ENCODE results near the gene ZNF718.
"Not testable (repeated sequence)": the region's sequence is repeated elsewhere in the genome, so short reads cannot be mapped to it uniquely, and the experiment has no call there.

- TF ChIP-seq, protein P1, sequence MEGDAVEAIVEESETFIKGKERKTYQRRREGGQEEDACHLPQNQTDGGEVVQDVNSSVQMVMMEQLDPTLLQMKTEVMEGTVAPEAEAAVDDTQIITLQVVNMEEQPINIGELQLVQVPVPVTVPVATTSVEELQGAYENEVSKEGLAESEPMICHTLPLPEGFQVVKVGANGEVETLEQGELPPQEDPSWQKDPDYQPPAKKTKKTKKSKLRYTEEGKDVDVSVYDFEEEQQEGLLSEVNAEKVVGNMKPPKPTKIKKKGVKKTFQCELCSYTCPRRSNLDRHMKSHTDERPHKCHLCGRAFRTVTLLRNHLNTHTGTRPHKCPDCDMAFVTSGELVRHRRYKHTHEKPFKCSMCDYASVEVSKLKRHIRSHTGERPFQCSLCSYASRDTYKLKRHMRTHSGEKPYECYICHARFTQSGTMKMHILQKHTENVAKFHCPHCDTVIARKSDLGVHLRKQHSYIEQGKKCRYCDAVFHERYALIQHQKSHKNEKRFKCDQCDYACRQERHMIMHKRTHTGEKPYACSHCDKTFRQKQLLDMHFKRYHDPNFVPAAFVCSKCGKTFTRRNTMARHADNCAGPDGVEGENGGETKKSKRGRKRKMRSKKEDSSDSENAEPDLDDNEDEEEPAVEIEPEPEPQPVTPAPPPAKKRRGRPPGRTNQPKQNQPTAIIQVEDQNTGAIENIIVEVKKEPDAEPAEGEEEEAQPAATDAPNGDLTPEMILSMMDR (conservative IDR thresholded peaks at IDR 0.05; ENCODE audit: low read depth, low read length): not testable (repeated sequence)
- not testable (repeated sequence) for TF ChIP-seq EZH2 (IDR thresholded peaks at IDR 0.05; ENCODE audit: low read length, unreplicated experiment); EZH2phosphoT487 (IDR thresholded peaks at IDR 0.05; ENCODE audit: borderline replicate concordance, low read length)
Observed at GRCh38 chr4:213189-213535, 88.9 kb downstream of the ZNF718 start.

All from PC-3 (cell line).